Lower lobe of right lung (tissue), 2 donors: Measurements from ENCODE around the gene PHLPP1. TPM values are rescaled to one million over a fixed set of nuclear protein-coding genes. Genes with fewer than 3 reads are reported as not detected.
"Not testable (repeated sequence)": the region's sequence is repeated elsewhere in the genome, so short reads cannot be mapped to it uniquely, and the experiment has no call there.

Experiments
- ATAC-seq, 2 donors: fragments of 200-7000 bp; cut with Tn5 transposase; one replicate each; pipeline ENCODE4 v1.9.1; 2020 to 2022; ENCODE audit warnings: mild to moderate bottlenecking in 2 of 2, moderate library complexity in 2 of 2
- DNase-seq: peaks from one replicate; pipeline ENCODE4 v3.0.0-alpha.2; 2020
- H3K27ac ChIP-seq: fragments of 200-600 bp; one replicate; pipeline ENCODE4 v1.8.0; 2022
- H3K27me3 ChIP-seq: fragments of 200-600 bp; one replicate; pipeline ENCODE4 v1.8.0; 2022; ENCODE audit warnings: low read depth
- H3K36me3 ChIP-seq: fragments of 200-600 bp; one replicate; pipeline ENCODE4 v1.8.0; 2022; ENCODE audit warnings: mild to moderate bottlenecking
- H3K4me1 ChIP-seq: fragments of 200-600 bp; one replicate; pipeline ENCODE4 v1.8.0; 2022
- H3K4me3 ChIP-seq: fragments of 200-600 bp; one replicate; pipeline ENCODE4 v1.8.0; 2022; ENCODE audit warnings: mild to moderate bottlenecking
- H3K9me3 ChIP-seq: fragments of 200-600 bp; one replicate; pipeline ENCODE4 v1.8.0; 2022
- CTCF ChIP-seq: fragments of 200-600 bp; IDR thresholded peaks from one replicate; pipeline ENCODE4 v1.8.0; 2022; ENCODE audit warnings: antibody characterized with exemption, mild to moderate bottlenecking
- intact Hi-C: fragments of 100-400 bp; cut with DNase I; formaldehyde crosslinking; loops from one replicate; pipeline ENCODE4 v1.11.0; 2022
- total RNA-seq: library from RNA; stranded (reverse); fragmentation: NEBNext Ultra II Directional; extraction: Animal tissue kit (Norgen Biotek cat#: 25700); gene quantifications from one replicate; pipeline ENCODE4 v1.2.1, GENCODE V29; 2021
- donor health status: DM: no; HTN: yes; CAD: no; lungs with severe emphysema.

PHLPP1 gene
- total RNA-seq, 1 donor from 2014 or later, result 12.6 TPM

GRCh38 chr18:62900132-62900883, 185.0 kb downstream of the PHLPP1 start:
- Histone ChIP-seq H3K27ac (no peak overlapping the region), H3K4me1 (no peaks in the 10 kb centered on the region), H3K36me3 (peaks cover 32% of the 10 kb centered on the region), H3K4me3 (no peak overlapping the region), H3K9me3 (no peaks in the 10 kb centered on the region), H3K27me3 (no peaks in the 10 kb centered on the region)
- no peak for DNase-seq
- no peak for TF ChIP-seq CTCF
- intact Hi-C loops, result no loop called here
- ATAC-seq, result no peak

- TF ChIP-seq CTCF, result no peak
- Histone ChIP-seq H3K36me3 (peaks cover 24% of the 10 kb centered on the region), H3K4me3 (no peak overlapping the region), H3K27me3 (no peaks in the 10 kb centered on the region), H3K4me1 (no peaks in the 10 kb centered on the region), H3K9me3 (no peaks in the 10 kb centered on the region), H3K27ac (no peak overlapping the region)
- intact Hi-C loops, result no loop called here
- ATAC-seq (no peak), DNase-seq (no peak)
Observed at GRCh38 chr18:62902776-62903175, 187.4 kb downstream of the PHLPP1 start.

- DNase-seq (no peak), ATAC-seq (no peak)
- intact Hi-C loops, result no loop called here
- peaks cover 18% of the 10 kb centered on the region for H3K36me3 ChIP-seq
- no peaks in the 10 kb centered on the region for H3K9me3 ChIP-seq
- no peak for TF ChIP-seq CTCF
- no peak overlapping the region for H3K27ac ChIP-seq
- H3K4me3 ChIP-seq, result no peak overlapping the region
- H3K4me1 ChIP-seq, result no peaks in the 10 kb centered on the region
- no peaks in the 10 kb centered on the region for H3K27me3 ChIP-seq
Observed at GRCh38 chr18:62904396-62905285, 189.3 kb downstream of the PHLPP1 start.

GRCh38 chr18:62912885-62913284, 197.5 kb downstream of the PHLPP1 start:
- no peak for DNase-seq
- Histone ChIP-seq H3K9me3 (no peaks in the 10 kb centered on the region), H3K36me3 (no peaks in the 10 kb centered on the region), H3K27me3 (no peaks in the 10 kb centered on the region), H3K27ac (no peak overlapping the region), H3K4me1 (no peaks in the 10 kb centered on the region), H3K4me3 (no peak overlapping the region)
- intact Hi-C loops, result no loop called here
- no peak for ATAC-seq
- TF ChIP-seq CTCF, result no peak

GRCh38 chr18:62913824-62914223, 198.5 kb downstream of the PHLPP1 start:
- H3K27me3 ChIP-seq, intact Hi-C loops, H3K9me3 ChIP-seq, ATAC-seq, H3K4me3 ChIP-seq, DNase-seq, H3K27ac ChIP-seq, H3K36me3 ChIP-seq, H3K4me1 ChIP-seq: not testable (repeated sequence)
